Mesendoderm (in vitro differentiated cells): Measurements from ENCODE around the gene CPNE1.

Experiments
- DNase-seq: peaks from one replicate; pipeline ENCODE4 v3.0.0; 2013
- H2AK5ac ChIP-seq: 2 replicates; pipeline ENCODE4 v1.6.1; 2013; ENCODE audit warnings: low read length, inconsistent platforms
- H2BK120ac ChIP-seq: 2 replicates; pipeline ENCODE4 v1.6.1; 2013; ENCODE audit warnings: low read depth, mild to moderate bottlenecking, low read length, moderate library complexity, mixed read lengths
- H2BK15ac ChIP-seq: replicated peaks from 2 replicates; pipeline ENCODE4 v1.6.1; 2013; ENCODE audit warnings: low read depth, mild to moderate bottlenecking, moderate library complexity
- H2BK5ac ChIP-seq: 2 replicates; pipeline ENCODE4 v1.6.1; 2013; ENCODE audit warnings: low read length, inconsistent platforms
- H3K18ac ChIP-seq: 2 replicates; pipeline ENCODE4 v1.6.1; 2013; ENCODE audit warnings: mild to moderate bottlenecking, low read length, mixed read lengths
- H3K23ac ChIP-seq: one replicate; pipeline ENCODE4 v1.6.1; 2013; ENCODE audit warnings: low read length
- H3K27ac ChIP-seq: 2 replicates; pipeline ENCODE4 v1.5.1; 2013; ENCODE audit warnings: low read depth, mild to moderate bottlenecking, inconsistent platforms, low read length, moderate library complexity
- H3K27me3 ChIP-seq: 2 replicates; pipeline ENCODE4 v1.6.1; 2013; ENCODE audit warnings: low read length, control low read depth, mild to moderate bottlenecking, inconsistent platforms; ENCODE audit not compliant: insufficient read depth, poor library complexity
- H3K36me3 ChIP-seq: 2 replicates; pipeline ENCODE4 v1.6.1; 2013; ENCODE audit warnings: low read length, inconsistent platforms; ENCODE audit not compliant: control insufficient read depth, insufficient read depth
- H3K4ac ChIP-seq: one replicate; pipeline ENCODE4 v1.6.1; 2013; ENCODE audit warnings: low read depth, mild to moderate bottlenecking, low read length, moderate library complexity
- H3K4me1 ChIP-seq: 2 replicates; pipeline ENCODE4 v1.6.1; 2013; ENCODE audit warnings: low read depth, low read length, inconsistent platforms; ENCODE audit not compliant: control insufficient read depth
- H3K4me2 ChIP-seq: 2 replicates; pipeline ENCODE4 v1.6.1; 2013; ENCODE audit warnings: low read length
- H3K4me3 ChIP-seq: 2 replicates; pipeline ENCODE4 v1.5.1; 2013; ENCODE audit warnings: mild to moderate bottlenecking, low read length
- H3K56ac ChIP-seq: one replicate; pipeline ENCODE4 v1.6.1; 2013; ENCODE audit warnings: low read length
- H3K79me1 ChIP-seq: 2 replicates; pipeline ENCODE4 v1.6.1; 2013; ENCODE audit warnings: low read length, inconsistent platforms
- H3K79me2 ChIP-seq: 2 replicates; pipeline ENCODE4 v1.6.1; 2013; ENCODE audit warnings: mild to moderate bottlenecking, low read length; ENCODE audit not compliant: control insufficient read depth, insufficient read depth
- H3K9ac ChIP-seq: 2 replicates; pipeline ENCODE4 v1.6.1; 2013; ENCODE audit warnings: low read length, inconsistent platforms
- H4K5ac ChIP-seq: one replicate; pipeline ENCODE4 v1.6.1; 2013; ENCODE audit warnings: low read length
- H4K8ac ChIP-seq: one replicate; pipeline ENCODE4 v1.6.1; 2013; ENCODE audit warnings: low read depth, mild to moderate bottlenecking, control low read depth, low read length, moderate library complexity
- WGBS: extraction: QIAGEN DNeasy Blood & Tissue Kit; methylation state at CpG from one replicate; pipeline ENCODE4 v1.1.7; 2013; ENCODE audit warnings: low lambda C conversion rate, missing lambda C conversion rate; ENCODE audit not compliant: insufficient coverage; ENCODE audit errors: extremely low coverage; 5-methylcytosine and 5-hydroxymethylcytosine counted together

The CPNE1 gene

GRCh38 chr20:35635652-35636051, 29.0 kb downstream of the CPNE1 start:
- no peak overlapping the region for H3K23ac ChIP-seq
- H3K27me3 ChIP-seq, result no peaks in the 10 kb centered on the region
- H3K36me3 ChIP-seq, result peaks cover 6% of the 10 kb centered on the region
- no peak overlapping the region for H4K5ac ChIP-seq
- no peak overlapping the region for H4K8ac ChIP-seq
- peaks cover 24% of the 10 kb centered on the region for H3K79me1 ChIP-seq
- H3K4me1 ChIP-seq, result no peaks in the 10 kb centered on the region
- H3K18ac ChIP-seq, result no peak overlapping the region
- H3K4me3 ChIP-seq, result no peak overlapping the region
- no peak overlapping the region for H3K4me2 ChIP-seq
- H2BK5ac ChIP-seq, result no peak overlapping the region
- H3K4ac ChIP-seq, result no peak overlapping the region
- H2AK5ac ChIP-seq, result no peak overlapping the region
- no peak for DNase-seq
- no peak overlapping the region for H2BK120ac ChIP-seq
- no CpG with 5 or more reads among the region's 4 CpGs for WGBS
- no peak overlapping the region for H3K56ac ChIP-seq
- H3K27ac ChIP-seq, result no peak overlapping the region
- peaks cover 26% of the 10 kb centered on the region for H3K79me2 ChIP-seq
- no peak overlapping the region for H2BK15ac ChIP-seq
- no peak overlapping the region for H3K9ac ChIP-seq

DNA sequence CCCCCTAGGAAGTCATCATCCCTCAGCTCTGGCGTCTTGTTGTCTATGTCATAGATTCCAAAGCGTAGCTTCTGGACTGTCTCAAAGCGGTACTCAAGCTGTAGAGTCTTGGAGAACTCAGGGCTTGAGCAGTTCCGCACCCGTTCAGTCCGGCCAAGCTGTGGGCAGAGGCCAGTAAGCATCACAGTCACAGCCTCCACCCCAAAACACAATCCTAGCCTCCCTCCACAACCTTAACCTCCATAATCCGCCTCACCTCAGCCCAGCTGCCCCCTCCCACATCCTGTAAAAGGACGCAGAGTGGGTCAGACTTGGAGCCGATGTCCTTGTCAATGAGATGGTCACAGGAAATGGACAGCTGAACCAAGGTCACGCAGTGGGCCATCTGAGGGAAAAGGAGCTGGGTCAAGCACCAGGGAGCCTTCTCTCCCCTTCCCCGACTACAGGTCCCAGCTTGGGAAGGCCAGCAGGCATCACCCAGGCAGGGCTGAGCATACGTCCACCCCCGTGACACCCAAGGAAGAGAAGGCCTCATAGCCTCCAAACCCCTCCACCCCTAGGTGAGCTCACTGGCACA, 32.1 kb downstream of the CPNE1 start:
- Histone ChIP-seq H3K27me3 (no peaks in the 10 kb centered on the region), H3K56ac (no peak overlapping the region), H4K5ac (no peak overlapping the region), H3K4me1 (no peaks in the 10 kb centered on the region), H2BK5ac (no peak overlapping the region), H3K4ac (no peak overlapping the region), H3K23ac (no peak overlapping the region), H2AK5ac (no peak overlapping the region), H3K79me1 (peaks cover 17% of the 10 kb centered on the region), H3K27ac (no peak overlapping the region), H3K9ac (no peak overlapping the region), H3K18ac (no peak overlapping the region), H2BK120ac (no peak overlapping the region), H2BK15ac (no peak overlapping the region), H3K79me2 (peaks cover 17% of the 10 kb centered on the region), H3K36me3 (peaks cover 10% of the 10 kb centered on the region), H4K8ac (no peak overlapping the region), H3K4me2 (no peak overlapping the region), H3K4me3 (no peak overlapping the region)
- no peak for DNase-seq
- WGBS, result no CpG with 5 or more reads among the region's 13 CpGs

DNA sequence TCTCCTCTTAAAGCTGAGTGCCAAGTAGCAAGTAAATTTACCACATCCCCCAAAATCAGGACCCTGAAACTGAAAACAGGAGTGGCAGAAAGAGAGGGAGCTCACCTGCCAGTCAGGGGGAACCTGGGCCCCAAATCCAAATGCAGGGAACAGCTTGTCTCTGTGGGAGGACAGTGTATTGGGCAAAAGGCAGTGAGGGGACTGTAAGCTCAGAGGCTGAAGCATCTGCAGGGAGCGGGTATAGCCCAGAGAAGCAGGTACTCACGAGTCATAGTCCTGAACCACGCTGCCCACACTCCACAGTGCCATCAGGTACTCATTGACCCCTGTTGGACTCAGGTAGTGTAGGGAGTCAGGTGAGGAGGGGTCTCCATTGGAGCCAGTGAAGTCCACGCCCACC, 34.1 kb downstream of the CPNE1 start:
- Histone ChIP-seq H3K4me1 (no peaks in the 10 kb centered on the region), H3K9ac (no peak overlapping the region), H2BK5ac (no peak overlapping the region), H2BK15ac (no peak overlapping the region), H3K27ac (no peak overlapping the region), H2AK5ac (no peak overlapping the region), H3K4ac (no peak overlapping the region), H3K36me3 (peaks cover 16% of the 10 kb centered on the region), H3K23ac (no peak overlapping the region), H3K56ac (no peak overlapping the region), H3K4me3 (no peak overlapping the region), H3K4me2 (no peak overlapping the region), H4K5ac (no peak overlapping the region), H4K8ac (no peak overlapping the region), H3K79me2 (peaks cover 5% of the 10 kb centered on the region), H3K79me1 (peaks cover 8% of the 10 kb centered on the region), H3K27me3 (no peaks in the 10 kb centered on the region), H2BK120ac (no peak overlapping the region), H3K18ac (no peak overlapping the region)
- DNase-seq, result no peak
- no CpG with 5 or more reads among the region's 4 CpGs for WGBS

DNA sequence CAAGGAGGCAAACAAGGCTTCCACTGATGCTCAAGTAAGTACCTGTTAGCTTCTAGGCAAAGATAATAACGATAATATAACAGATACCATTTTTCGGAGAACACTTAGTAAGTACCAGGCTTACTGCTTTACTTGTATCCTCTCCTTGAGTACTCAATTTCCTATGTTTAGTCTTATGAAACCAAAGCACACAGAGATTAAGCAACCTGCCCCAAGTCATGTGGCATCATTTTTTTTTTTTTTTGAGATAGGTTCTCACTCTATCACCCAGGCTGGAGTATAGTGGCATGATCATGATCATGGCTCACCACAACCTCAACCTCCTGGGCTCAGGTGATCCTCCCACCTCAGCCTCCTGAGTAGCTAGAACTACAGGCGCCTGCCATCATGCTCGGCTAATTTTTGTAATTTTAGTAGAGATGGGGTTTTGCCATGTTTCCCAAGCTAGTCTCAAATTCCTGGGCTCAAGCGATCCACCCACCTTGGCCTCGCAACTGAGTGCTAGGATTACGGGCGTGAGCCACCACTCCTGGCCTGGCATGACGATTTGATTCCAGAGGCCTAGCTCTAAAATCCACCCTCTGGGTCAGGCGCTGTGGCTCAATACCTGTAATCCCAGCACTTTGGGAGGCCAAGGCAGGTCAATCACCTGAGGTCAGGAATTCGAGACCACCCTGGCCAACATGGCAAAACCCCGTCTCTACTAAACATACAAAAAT, 35.1 kb downstream of the CPNE1 start:
- H3K4me2 ChIP-seq, result no peak overlapping the region
- no CpG with 5 or more reads among the region's 12 CpGs for WGBS
- no peak overlapping the region for H4K5ac ChIP-seq

GRCh38 chr20:35627121-35627520, 37.6 kb downstream of the CPNE1 start:
- Histone ChIP-seq H3K79me2 (no peaks in the 10 kb centered on the region), H3K36me3 (peaks cover 20% of the 10 kb centered on the region), H3K23ac (no peak overlapping the region), H2AK5ac (no peak overlapping the region), H3K79me1 (no peaks in the 10 kb centered on the region), H3K18ac (no peak overlapping the region), H4K8ac (no peak overlapping the region), H4K5ac (no peak overlapping the region), H3K4me3 (no peak overlapping the region), H3K27ac (no peak overlapping the region), H3K4me2 (no peak overlapping the region), H3K4ac (no peak overlapping the region), H2BK5ac (no peak overlapping the region), H3K4me1 (no peaks in the 10 kb centered on the region), H3K56ac (no peak overlapping the region), H2BK120ac (no peak overlapping the region), H2BK15ac (no peak overlapping the region), H3K27me3 (no peaks in the 10 kb centered on the region), H3K9ac (no peak overlapping the region)
- no CpG with 5 or more reads among the region's 8 CpGs for WGBS
- DNase-seq, result no peak

More for the DNA sequence above, 35.1 kb downstream of the CPNE1 start:
- Histone ChIP-seq H3K4ac (no peak overlapping the region), H3K27ac (no peak overlapping the region), H3K27me3 (no peaks in the 10 kb centered on the region), H2BK15ac (no peak overlapping the region), H3K18ac (no peak overlapping the region), H3K4me1 (no peaks in the 10 kb centered on the region), H3K4me3 (no peak overlapping the region), H2BK120ac (no peak overlapping the region), H4K8ac (no peak overlapping the region), H3K36me3 (peaks cover 20% of the 10 kb centered on the region), H2BK5ac (no peak overlapping the region), H3K9ac (no peak overlapping the region), H3K23ac (no peak overlapping the region), H3K79me1 (peaks cover 6% of the 10 kb centered on the region), H2AK5ac (no peak overlapping the region), H3K79me2 (peaks cover 1% of the 10 kb centered on the region), H3K56ac (no peak overlapping the region)
- no peak for DNase-seq
